Loucy (cell line): ENCODE results near the gene HYLS1.

Experiments
- H2AFZ ChIP-seq: fragments of 200-600 bp; sonication (generic); 2 replicates; pipeline ENCODE4 v1.6.0; 2016; ENCODE audit warnings: antibody characterized with exemption, mild to moderate bottlenecking, low read length, moderate library complexity
- H3F3A ChIP-seq: fragments of 200-600 bp; 2 replicates; pipeline ENCODE4 v1.6.0; 2016; ENCODE audit warnings: antibody characterized with exemption, low read depth, mild to moderate bottlenecking
- H3K27me3 ChIP-seq: fragments of 200-600 bp; sonication (generic); 2 replicates; pipeline ENCODE4 v1.6.1; 2014; ENCODE audit warnings: low read length, mild to moderate bottlenecking; ENCODE audit not compliant: insufficient read depth, poor library complexity, severe bottlenecking
- H3K36me3 ChIP-seq: fragments of 200-600 bp; sonication (generic); 2 replicates; pipeline ENCODE4 v1.6.1; 2016; ENCODE audit warnings: low read length; ENCODE audit not compliant: insufficient read depth
- H3K4me1 ChIP-seq: fragments of 200-600 bp; sonication (generic); 2 replicates; pipeline ENCODE4 v1.5.1; 2014; ENCODE audit warnings: low read length, mild to moderate bottlenecking; ENCODE audit not compliant: insufficient read depth, poor library complexity, severe bottlenecking
- H3K4me2 ChIP-seq: fragments of 200-600 bp; sonication (generic); 2 replicates; pipeline ENCODE4 v1.6.0; 2014; ENCODE audit warnings: antibody characterized with exemption, low read length, low read depth, mild to moderate bottlenecking; ENCODE audit not compliant: poor library complexity, severe bottlenecking
- H3K4me3 ChIP-seq: fragments of 200-600 bp; sonication (generic); 2 replicates; pipeline ENCODE4 v1.5.1; 2014; ENCODE audit warnings: low read length, mild to moderate bottlenecking, mixed read lengths; ENCODE audit not compliant: poor library complexity, severe bottlenecking
- H3K79me2 ChIP-seq: fragments of 200-600 bp; sonication (generic); 2 replicates; pipeline ENCODE4 v1.6.1; 2014; ENCODE audit warnings: low read length; ENCODE audit not compliant: insufficient read depth
- H3K9ac ChIP-seq: fragments of 200-600 bp; sonication (generic); 2 replicates; pipeline ENCODE4 v1.6.0; 2014; ENCODE audit warnings: mild to moderate bottlenecking, low read depth, low read length, moderate library complexity; ENCODE audit not compliant: poor library complexity, severe bottlenecking
- H3K9me2 ChIP-seq: fragments of 200-600 bp; sonication (generic); replicated peaks from 2 replicates; pipeline ENCODE4 v1.6.1; 2016; ENCODE audit warnings: low read depth, low read length, mixed read lengths
- H3K9me3 ChIP-seq: fragments of 200-600 bp; sonication (generic); 2 replicates; pipeline ENCODE4 v1.6.1; 2014; ENCODE audit warnings: mild to moderate bottlenecking, antibody characterized with exemption, low read length, low read depth; ENCODE audit not compliant: insufficient read depth
- H4K20me1 ChIP-seq: fragments of 200-600 bp; sonication (generic); 2 replicates; pipeline ENCODE4 v1.6.0; 2014; ENCODE audit warnings: antibody characterized with exemption, low read length, mild to moderate bottlenecking; ENCODE audit not compliant: insufficient read depth, poor library complexity, severe bottlenecking
- EZH2phosphoT487 ChIP-seq: fragments of 200-600 bp; IDR thresholded peaks from 2 replicates; pipeline ENCODE4 v1.6.1; 2018; ENCODE audit warnings: antibody characterized with exemption, mild to moderate bottlenecking, moderate library complexity, borderline replicate concordance
- TF ChIP-seq, protein P1 (sequence below): fragments of 200-600 bp; sonication (generic); conservative IDR thresholded peaks from 2 replicates; pipeline ENCODE4 v1.5.1; 2014; ENCODE audit warnings: mild to moderate bottlenecking, antibody characterized with exemption, low read length

HYLS1 gene

GRCh38 chr11:125926682-125927081 lies 39.2 kb downstream of the HYLS1 start:
- H3K27me3 ChIP-seq, result peaks cover 5% of the 10 kb centered on the region
- no peak for TF ChIP-seq EZH2phosphoT487
- TF ChIP-seq, protein P1, sequence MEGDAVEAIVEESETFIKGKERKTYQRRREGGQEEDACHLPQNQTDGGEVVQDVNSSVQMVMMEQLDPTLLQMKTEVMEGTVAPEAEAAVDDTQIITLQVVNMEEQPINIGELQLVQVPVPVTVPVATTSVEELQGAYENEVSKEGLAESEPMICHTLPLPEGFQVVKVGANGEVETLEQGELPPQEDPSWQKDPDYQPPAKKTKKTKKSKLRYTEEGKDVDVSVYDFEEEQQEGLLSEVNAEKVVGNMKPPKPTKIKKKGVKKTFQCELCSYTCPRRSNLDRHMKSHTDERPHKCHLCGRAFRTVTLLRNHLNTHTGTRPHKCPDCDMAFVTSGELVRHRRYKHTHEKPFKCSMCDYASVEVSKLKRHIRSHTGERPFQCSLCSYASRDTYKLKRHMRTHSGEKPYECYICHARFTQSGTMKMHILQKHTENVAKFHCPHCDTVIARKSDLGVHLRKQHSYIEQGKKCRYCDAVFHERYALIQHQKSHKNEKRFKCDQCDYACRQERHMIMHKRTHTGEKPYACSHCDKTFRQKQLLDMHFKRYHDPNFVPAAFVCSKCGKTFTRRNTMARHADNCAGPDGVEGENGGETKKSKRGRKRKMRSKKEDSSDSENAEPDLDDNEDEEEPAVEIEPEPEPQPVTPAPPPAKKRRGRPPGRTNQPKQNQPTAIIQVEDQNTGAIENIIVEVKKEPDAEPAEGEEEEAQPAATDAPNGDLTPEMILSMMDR, result no peak
- H3K79me2 ChIP-seq, result no peaks in the 10 kb centered on the region
- H4K20me1 ChIP-seq, result no peaks in the 10 kb centered on the region
- H3K9ac ChIP-seq, result no peak overlapping the region
- no peaks in the 10 kb centered on the region for H3K4me1 ChIP-seq
- no peak overlapping the region for H3K4me2 ChIP-seq
- H3K36me3 ChIP-seq, result no peaks in the 10 kb centered on the region
- H3F3A ChIP-seq, result no peaks in the 10 kb centered on the region
- H3K4me3 ChIP-seq, result no peak overlapping the region
- no peaks in the 10 kb centered on the region for H3K9me3 ChIP-seq
- H2AFZ ChIP-seq, result no peak overlapping the region
- H3K9me2 ChIP-seq, result no peaks in the 10 kb centered on the region

DNA sequence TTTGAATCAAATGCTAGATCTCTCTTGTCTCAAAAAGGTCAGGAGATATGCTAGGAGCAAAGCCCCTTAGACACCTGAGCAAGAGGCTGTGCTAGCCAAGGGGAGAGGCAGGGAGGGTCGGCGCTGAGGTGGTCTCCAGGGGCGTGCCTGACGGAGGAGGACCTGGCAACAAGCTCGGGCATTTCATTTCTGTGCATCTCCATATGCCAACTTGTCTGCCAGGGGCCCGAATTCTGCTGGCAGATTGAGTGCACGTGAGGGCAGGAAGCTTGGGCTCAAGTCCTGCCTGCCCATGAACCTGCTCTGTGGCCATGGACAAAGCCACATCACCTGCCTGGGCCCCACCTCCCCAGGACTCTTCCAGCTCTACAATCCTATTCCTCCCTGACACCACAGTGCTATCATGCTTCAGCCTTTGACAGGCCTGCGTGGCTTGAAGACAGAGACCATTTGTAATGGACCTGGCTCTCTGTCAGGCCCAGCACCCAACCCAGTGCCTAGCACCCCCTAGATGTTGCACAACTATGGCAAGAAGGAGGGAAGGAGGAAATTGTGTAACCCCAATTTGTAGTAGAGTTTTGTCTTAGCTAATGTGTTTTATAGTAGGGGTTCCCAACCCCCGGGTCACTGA lies 42.1 kb downstream of the HYLS1 start:
- Histone ChIP-seq H3K27me3 (peaks cover 5% of the 10 kb centered on the region), H3K4me3 (no peak overlapping the region), H2AFZ (no peak overlapping the region), H3K36me3 (no peaks in the 10 kb centered on the region), H3K79me2 (no peaks in the 10 kb centered on the region), H3F3A (no peaks in the 10 kb centered on the region), H4K20me1 (no peaks in the 10 kb centered on the region), H3K4me1 (no peaks in the 10 kb centered on the region), H3K9me2 (no peaks in the 10 kb centered on the region), H3K9ac (no peak overlapping the region), H3K9me3 (no peaks in the 10 kb centered on the region), H3K4me2 (no peak overlapping the region)
- TF ChIP-seq EZH2phosphoT487, result no peak
- TF ChIP-seq, protein P1, result no peak

GRCh38 chr11:125930076-125930450 lies 42.6 kb downstream of the HYLS1 start:
- no peaks in the 10 kb centered on the region for H3K9me2 ChIP-seq
- no peak for TF ChIP-seq EZH2phosphoT487
- TF ChIP-seq, protein P1, result no peak
- H3F3A ChIP-seq, result no peaks in the 10 kb centered on the region
- H3K36me3 ChIP-seq, result no peaks in the 10 kb centered on the region
- H3K9me3 ChIP-seq, result no peaks in the 10 kb centered on the region
- no peak overlapping the region for H2AFZ ChIP-seq
- no peaks in the 10 kb centered on the region for H3K4me1 ChIP-seq
- H3K79me2 ChIP-seq, result no peaks in the 10 kb centered on the region
- peaks cover 5% of the 10 kb centered on the region for H3K27me3 ChIP-seq
- no peak overlapping the region for H3K4me2 ChIP-seq
- no peaks in the 10 kb centered on the region for H4K20me1 ChIP-seq
- H3K9ac ChIP-seq, result no peak overlapping the region
- H3K4me3 ChIP-seq, result no peak overlapping the region
